GM21825 (cell line): ENCODE data around the gene PSMB11.
"Not testable (repeated sequence)": the region's sequence is repeated elsewhere in the genome, so short reads cannot be mapped to it uniquely, and the experiment has no call there.

Experiments used
- ATAC-seq: cut with Tn5 transposase; IDR thresholded peaks from one replicate; pipeline ENCODE4 v1.9.1; 2021; ENCODE audit warnings: mild to moderate bottlenecking, moderate library complexity; ENCODE audit not compliant: unreplicated experiment

PSMB11 gene, protein sequence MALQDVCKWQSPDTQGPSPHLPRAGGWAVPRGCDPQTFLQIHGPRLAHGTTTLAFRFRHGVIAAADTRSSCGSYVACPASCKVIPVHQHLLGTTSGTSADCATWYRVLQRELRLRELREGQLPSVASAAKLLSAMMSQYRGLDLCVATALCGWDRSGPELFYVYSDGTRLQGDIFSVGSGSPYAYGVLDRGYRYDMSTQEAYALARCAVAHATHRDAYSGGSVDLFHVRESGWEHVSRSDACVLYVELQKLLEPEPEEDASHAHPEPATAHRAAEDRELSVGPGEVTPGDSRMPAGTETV

DNA sequence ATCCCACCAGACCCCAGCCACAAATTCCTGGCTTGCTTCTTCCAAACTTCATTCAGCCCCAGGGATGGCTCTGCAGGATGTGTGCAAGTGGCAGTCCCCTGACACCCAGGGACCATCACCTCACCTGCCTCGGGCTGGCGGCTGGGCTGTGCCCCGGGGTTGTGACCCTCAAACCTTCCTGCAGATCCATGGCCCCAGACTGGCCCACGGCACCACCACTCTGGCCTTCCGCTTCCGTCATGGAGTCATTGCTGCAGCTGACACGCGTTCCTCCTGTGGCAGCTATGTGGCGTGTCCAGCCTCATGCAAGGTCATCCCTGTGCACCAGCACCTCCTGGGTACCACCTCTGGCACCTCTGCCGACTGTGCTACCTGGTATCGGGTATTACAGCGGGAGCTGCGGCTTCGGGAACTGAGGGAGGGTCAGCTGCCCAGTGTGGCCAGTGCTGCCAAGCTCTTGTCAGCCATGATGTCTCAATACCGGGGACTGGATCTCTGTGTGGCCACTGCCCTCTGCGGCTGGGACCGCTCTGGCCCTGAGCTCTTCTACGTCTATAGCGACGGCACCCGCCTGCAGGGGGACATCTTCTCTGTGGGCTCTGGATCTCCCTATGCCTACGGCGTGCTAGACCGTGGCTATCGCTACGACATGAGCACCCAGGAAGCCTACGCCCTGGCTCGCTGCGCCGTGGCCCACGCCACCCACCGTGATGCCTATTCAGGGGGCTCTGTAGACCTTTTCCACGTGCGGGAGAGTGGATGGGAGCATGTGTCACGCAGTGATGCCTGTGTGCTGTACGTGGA is at the start of gene PSMB11:
Gene PSMB11 (plus strand): TSS at position 51 of the 804 bp plus-strand sequence. CDS start 14 bp downstream, at position 65.
- ATAC-seq, result no peak

DNA sequence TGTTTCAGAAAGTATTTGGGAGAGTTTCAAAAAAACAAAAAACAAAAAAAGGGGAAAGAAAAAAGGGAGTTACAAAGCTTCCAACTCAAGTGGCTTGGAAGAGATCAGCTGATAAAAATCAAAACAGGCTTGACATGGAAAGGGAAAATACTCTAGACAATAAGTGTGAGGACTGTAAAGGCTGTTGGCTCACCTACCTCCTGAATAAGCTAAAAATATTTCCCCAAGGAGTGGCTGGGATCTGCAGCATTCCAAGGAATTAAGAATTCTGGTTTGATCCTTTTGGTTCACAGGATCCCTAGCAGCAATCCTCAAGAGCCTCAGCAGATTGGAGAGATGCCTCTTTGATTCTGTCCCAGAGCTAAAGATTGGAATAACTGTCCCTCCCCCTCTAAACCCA is 48.5 kb upstream of the PSMB11 start:
- no peak for ATAC-seq

DNA sequence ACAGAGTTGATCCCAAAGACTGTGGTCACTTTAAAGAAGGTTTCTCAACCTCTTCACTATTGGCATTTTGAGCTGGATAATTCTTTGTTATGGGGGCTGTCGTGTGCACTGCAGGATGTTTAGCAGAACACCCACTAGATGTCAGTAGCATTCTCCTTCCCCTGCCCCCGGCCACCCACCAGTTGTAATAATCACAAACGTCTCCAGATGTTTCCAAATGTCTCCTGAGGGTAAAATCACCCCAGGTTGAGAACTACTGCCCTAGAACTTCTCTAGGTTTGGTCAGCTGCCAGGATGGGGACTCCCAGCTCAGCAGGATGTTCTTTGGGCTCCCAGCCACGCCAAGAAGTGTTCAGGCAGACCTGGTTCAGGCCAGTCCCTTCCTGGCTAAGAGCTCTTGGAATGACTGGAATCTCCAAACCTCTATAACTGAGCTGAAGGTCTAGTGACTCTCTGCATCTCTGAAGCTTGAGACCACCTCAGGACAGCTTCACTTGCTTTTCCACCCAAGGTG is 47.2 kb upstream of the PSMB11 start:
- ATAC-seq, result no peak

DNA sequence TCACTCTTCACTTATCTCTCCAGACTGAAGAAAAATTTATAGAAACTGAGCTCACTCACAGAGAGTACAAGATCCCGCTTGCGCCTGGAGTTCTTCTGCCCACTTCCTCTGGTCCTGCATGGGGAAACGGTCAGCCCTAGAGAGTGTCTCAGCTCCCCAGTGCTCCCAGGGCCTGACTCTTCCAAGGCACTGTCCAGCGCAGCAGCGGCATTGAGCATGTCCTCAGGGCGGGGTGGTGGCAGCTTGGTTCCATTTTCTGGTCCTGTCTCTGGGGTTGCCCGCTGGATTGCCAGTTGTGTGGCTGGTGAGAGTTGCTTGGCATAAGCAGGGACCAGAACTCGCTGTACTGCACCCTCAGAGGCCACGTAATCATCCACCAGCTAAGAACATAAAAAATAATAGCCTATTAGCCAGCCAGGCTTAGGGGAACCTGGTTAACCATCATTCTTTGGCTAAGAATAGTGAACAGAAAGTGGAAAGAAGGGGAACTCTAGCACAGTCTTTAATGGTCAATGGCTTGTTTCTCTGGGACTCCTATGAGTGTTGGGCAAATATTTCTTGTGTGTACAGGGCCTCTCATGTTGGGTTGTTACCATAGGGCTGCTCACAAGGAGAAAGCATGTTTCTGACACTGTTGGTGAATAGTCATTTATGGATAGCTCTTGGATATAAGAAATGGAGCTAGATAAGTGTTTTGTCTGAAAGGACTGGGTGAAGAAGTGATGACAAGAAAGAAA is 46.0 kb upstream of the PSMB11 start:
- ATAC-seq, result no peak

DNA sequence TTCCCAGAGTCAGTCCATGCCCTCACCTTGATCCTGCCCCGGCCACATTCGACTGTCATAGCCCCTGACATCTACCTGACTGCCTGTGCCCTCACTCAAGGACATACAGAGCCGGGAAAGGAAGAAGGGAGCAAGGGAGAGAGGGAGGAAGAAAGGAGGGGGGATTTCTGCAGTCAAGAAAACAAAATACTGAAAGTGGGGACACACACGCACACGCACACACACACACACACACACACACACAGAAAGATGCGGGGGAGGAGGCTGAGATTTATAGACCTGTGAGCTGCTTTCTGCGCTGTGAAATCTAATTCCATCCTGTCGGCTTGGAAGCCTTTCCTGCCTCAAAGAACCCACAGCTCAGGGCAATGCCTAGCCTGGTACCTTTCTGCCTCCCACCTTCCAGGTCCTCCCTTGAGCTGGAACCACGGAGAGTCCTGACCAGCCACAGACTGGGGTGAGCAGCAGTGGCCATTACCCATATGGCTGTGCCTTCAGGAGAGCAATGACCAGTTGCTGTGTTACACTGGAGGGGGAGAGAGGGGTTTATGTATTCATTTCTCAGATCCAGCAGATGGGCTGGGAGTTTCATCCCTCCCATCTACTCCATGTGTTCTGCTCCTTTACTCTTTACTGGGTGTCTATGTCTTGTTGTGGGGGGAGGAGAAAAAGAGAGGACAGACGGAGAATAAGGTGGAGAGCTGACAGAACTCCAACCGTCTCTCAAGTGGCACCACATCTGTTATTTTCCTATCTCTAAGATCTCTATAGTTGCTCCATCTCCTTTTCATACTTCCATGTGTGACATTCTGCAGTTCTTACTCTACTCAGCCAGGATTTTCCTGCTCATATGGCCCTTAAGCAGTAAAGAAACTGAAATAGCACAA is 45.0 kb upstream of the PSMB11 start:
- no peak for ATAC-seq

DNA sequence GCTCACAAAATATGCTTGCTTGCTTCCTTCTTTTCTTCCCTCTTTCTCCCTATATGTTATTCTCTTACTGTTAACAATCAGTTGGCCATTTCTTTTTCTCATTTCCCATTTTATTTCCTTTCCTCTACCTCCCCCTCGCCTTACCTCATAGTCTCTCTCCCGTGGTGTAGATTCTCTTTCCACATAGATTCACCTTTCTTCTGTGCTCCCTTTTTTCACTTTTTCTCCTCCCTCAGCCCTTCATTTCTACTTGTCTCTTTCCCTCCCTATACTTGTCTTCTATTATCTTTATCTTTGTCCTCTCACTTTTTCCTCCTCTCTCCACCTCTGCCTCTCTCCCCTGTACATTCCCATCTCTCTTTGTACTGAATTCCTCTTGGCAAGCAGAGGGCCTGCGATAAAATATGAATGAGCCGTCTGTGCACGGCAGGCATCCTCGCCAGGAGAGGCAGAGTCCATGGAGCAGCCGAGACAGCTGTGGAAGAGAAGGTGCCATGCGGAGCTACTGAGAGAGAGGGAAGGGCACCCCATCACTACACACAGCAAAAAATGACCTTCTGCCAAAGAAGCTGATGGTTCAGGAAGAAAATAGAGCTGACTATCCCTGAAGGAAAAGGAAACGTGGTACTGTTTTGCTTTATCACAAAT is 44.2 kb upstream of the PSMB11 start:
- no peak for ATAC-seq

DNA sequence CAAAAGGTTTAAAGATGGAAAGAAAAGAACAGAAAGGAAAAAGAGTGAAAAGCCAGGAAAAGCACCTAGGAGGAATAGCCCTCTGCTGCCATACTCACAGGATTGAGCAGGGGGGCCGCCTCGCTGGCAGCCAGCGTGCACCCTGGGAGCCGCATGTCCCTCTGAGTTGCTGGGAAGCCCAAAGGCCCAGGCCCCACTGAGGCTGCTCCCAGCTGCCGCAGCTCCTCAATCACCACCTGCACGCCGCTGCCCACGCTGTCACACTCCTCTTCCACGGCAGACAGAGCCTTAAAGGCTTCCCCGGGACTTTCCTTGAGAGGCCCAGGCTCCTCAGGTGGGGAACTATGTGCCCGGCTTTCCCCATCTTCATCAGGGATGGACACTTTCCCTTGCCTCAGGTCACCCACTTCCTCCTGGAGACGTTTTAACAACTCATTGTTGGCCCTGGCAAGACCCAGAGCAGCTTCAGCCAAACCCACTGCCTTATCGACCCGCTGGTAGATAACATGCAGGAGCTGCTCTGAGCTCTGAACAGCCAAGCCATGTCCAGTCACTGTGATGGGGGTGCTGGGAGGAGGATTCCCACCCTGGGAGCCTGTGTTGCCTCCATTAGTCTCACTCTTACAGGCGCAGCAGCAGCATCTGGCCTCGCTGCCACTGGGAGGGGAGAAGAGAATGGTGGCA is 43.5 kb upstream of the PSMB11 start:
- ATAC-seq, result no peak

DNA sequence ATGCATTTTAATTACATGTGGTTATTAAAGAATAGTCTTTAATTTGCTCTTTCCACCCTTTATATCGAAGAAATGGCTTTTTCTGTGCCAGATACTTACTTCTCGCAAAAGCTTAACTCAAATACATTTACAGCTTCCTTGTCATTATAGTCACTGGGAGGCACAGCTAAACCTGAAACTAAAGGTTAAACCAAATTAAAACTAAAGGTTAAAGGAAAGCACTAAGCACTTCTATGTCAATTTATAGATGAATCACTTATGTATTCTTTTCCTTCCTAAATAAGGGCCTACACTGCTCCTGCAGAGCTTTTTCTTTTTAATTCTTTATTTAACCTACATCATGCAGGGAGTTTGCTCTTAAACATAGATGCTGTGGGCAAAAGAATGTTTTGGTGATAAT is 41.2 kb upstream of the PSMB11 start:
- ATAC-seq, result no peak

DNA sequence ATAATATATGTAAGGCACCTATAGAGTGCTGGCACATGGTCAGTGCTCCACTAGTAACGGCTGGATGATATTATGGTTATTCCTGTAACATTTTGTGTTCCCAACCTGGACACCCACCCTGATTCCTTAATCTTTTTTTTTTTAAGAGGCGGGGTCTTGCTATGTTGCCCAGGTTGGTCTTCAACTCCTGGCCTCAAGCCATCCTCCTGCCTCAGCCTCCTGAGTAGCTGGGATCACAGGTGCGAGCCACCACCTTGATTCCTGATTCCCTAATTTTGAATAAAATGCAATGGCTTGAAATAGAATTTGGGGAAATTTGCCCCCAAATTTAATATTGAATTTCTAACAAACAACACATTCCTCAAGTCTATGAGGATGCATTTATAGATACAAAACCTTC is 39.4 kb upstream of the PSMB11 start:
- no peak for ATAC-seq

DNA sequence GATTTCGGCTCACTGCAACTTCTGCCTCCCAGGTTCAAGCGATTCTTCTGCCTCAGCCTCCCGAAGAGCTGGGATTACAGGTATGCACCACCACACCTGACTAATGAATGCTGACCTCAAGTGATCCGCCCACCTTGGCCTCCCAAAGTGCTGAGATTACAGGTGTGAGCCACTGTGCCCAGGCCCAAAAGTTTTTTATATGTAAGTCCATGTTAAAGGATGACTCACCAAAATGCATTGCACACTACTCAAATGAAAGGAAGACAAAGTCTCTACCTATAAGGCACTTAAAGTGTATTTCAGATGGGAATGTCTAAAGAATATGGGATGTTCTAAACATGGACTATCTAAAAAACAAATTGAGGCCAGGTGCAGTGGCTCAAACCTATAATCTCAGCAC is 37.7 kb upstream of the PSMB11 start:
- not testable (repeated sequence) for ATAC-seq

DNA sequence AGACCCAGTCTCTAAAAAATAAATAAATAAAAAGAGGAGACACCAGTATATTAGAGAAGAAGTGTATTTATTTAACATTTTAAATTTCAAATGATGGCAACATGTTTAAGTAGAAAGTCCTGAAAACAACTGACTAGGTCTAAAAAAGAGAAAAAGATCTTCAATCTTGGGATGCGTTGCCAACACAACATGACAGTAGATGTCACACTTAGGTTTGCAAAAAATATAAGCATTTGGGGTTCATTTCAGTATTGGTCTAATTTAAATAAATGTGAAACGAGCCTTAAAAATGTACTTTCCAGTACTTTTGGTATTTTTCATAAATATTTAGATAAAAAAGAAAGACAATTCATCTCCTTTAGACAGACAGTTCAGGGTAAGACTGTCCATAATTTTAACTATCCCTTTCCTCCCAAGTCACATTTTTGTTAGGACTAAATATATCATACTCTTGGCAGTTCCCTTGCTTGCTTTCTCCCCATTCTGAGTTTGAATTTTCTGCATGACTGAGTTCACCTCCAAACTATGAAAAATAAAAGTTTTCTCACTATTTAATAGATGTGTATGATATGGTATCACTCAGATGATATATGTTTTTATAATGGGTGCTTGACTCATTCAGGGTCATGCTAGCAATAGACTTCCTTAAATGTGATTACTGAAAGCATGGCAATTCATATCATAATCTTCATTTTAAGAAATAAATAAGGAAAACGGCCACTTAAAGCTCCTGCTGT is 36.4 kb upstream of the PSMB11 start:
- no peak for ATAC-seq

DNA sequence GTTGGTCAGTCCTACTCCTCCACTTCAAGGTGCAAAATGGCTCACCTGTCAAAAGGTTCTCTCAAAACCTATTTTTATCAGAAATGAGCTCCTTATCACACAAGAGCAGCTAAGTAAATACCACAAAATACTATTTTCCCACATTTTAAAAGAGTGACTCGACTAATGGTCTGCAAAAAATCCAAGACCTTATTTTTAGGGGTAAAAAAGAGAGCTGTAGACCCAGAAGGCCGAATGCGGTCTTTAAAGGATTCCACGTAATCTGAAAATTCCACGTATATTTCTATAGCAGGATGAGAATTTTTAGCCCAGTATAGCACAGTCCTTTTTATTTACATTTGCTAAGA is 35.9 kb upstream of the PSMB11 start:
- ATAC-seq, result no peak

DNA sequence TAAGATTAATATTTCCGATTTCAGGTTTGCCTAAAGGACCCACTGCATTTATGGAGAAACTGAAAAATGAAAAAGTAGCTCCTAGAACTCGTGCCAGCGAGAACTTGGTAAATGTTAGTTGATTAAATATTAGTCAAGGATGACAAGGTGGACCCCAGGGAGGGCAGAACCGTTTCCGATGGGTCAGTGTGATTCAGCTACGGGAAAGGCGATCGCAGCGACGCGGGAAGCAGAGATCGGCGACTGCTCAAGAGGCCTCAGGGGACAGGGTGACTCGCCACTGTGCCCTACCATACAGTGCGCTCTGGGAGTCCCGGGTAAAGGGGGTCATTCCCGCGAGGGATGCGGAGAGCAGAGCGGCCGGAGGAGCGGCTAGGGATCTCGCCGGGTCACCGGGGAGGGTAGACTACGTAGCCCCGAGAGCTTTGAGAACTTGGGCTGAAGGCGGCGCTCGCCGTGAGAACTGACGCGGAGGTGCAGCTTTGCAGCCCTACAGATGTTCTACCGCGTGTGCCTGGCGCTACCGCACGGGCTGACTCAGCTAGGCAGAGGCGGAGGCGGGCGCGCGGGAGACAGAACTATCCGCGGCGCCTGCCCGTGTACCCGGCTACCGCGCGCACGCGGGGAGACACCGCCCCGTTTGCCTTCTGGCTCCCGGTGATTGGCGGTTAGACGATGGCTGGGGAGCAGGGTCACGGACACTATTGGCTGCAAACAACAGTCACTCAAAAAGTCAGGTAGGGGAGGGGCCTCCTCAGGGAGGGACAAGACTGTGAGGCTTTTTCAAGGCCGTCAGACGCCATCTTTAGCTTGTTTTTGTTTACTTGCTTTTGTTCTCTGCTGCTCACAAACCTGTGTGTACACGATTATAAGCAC is 35.2 kb upstream of the PSMB11 start:
- peak; percentile 95 for ATAC-seq

DNA sequence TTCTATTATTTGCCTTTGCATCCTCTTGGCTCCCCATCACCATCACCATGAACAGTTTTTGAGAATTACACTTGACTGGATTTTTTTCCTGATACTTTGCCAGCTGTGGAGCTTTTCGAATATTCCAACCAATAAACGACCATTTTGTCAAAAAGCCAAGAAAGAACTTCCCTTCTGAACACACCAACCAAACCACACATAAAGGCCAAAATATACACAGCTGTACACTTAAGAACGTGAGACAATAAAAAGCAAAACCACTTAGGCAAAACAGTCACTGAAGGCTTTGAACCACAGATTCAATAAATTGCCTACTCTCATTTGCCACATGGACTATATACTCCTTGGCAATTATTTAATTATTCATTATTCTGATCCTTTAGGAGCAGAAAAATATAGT is 33.2 kb upstream of the PSMB11 start:
- no peak for ATAC-seq

DNA sequence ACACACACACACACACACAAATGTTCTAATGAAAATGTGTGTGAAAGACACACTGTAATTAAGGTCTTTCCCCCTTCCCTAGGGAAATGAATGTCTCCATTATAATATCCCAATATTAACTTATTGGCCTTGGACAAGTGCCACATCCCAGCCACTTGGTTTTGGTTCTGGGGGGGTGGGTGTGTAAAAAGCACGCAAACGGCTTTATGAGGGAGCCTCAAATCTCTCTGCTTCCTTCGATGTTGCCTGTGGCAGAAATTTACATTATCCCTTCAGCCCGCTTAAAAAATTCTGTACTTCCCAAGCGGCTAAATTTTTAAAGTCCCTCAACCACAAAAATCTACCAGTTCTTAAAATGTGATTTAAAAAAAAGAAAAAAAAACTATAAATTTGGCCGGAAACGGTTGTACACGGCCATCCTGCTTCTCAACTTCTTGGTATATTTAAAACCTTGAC is 32.5 kb upstream of the PSMB11 start:
- ATAC-seq, result no peak

DNA sequence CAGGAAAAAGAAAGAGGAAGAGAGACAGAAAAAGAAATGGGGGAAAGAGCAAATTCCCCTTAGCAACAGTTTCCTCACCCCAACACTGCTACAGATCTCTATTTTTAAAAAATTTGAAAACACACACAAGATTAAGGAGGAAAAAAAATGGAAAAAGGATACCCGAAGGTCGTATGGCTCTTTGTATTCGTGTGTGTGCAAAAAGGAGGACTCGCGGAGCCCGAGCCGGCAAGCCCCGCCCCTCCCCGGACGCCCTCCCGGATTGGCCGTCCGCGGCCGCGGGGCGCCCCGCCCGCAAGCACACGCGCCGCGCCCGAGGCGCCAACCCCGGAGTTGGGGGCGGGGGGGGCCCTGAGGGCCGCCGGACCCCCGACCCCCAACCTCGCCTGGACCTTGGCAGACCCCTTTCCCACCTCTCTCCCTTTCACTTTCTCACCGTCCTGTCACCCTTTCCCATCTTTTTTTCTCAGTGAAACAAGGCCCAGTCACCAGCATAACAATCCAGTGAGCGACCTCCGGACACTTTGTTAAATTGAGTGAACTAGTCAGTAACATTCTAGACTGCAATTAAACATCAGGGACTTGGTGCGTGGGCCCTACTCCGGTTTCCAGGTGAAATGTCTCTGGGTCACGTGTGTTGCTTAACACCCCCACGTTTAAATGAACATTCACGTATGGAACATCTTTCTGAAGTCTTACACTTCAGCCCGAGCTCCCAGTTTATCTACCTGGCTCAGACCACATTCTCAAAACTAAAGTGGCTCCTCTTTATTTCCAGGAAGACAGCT is 31.9 kb upstream of the PSMB11 start, which contains the start of gene C14orf93:
Gene C14orf93 (minus strand): TSS at position 205 of the 788 bp plus-strand sequence. CDS start 11,120 bp downstream, outside the sequence.
- ATAC-seq, result no peak
